NCI-H1694 treated with DMSO at 0.1 percent for 48 hours (cell line): Measurements from ENCODE around the gene CNOT3.

Experiments used
- DNase-seq: peaks from one replicate; lab custom pipeline; 2025; lab: John Stamatoyannopoulos, UW

CNOT3 gene

GRCh38 chr19:54121259-54121658 is 16.3 kb upstream of the CNOT3 start:
- no peak for DNase-seq

- DNase-seq: no peak
These were observed 13.9 kb upstream of the CNOT3 start for GRCh38 chr19:54123682-54124081.

- DNase-seq: no peak
These were observed 13.2 kb upstream of the CNOT3 start for GRCh38 chr19:54124393-54124792.

- DNase-seq: no peak
These were observed 11.8 kb upstream of the CNOT3 start for GRCh38 chr19:54125713-54126112.

- DNase-seq: no peak
These were observed 9.7 kb upstream of the CNOT3 start for GRCh38 chr19:54127688-54128440.

GRCh38 chr19:54128441-54128725 is 9.2 kb upstream of the CNOT3 start:
- DNase-seq: no peak

GRCh38 chr19:54128796-54129616 is 8.6 kb upstream of the CNOT3 start:
- no peak for DNase-seq

GRCh38 chr19:54129617-54129996 is 8.0 kb upstream of the CNOT3 start:
- DNase-seq: no peak

GRCh38 chr19:54133312-54133956 is 4.1 kb upstream of the CNOT3 start:
- no peak for DNase-seq

- DNase-seq: no peak
These were observed 3.5 kb upstream of the CNOT3 start for GRCh38 chr19:54133957-54134590.

GRCh38 chr19:54136086-54136863 is 1.3 kb upstream of the CNOT3 start:
- no peak for DNase-seq

GRCh38 chr19:54136864-54137698 is 481 bp upstream of the CNOT3 start:
- DNase-seq: peak; percentile 99

GRCh38 chr19:54138489-54139256 is 1.1 kb downstream of the CNOT3 start:
- no peak for DNase-seq

- DNase-seq: no peak
These were observed 3.8 kb downstream of the CNOT3 start for GRCh38 chr19:54141356-54141755.

GRCh38 chr19:54142166-54142780 is 4.7 kb downstream of the CNOT3 start:
- DNase-seq: no peak

GRCh38 chr19:54145541-54146158 is 8.1 kb downstream of the CNOT3 start:
- no peak for DNase-seq

- DNase-seq: no peak
These were observed 10.1 kb downstream of the CNOT3 start for GRCh38 chr19:54147676-54148075.

- DNase-seq: no peak
These were observed 10.6 kb downstream of the CNOT3 start for GRCh38 chr19:54148158-54148557.
